Fibroblast of villous mesenchyme (primary cell): Measurements from ENCODE around the gene NPIPB4. TPM values are rescaled to one million over a fixed set of nuclear protein-coding genes. Genes with fewer than 3 reads are reported as not detected.
A peak's percentile ranks its signal among the peaks of the same experiment; 100 is the strongest.
"Not testable (repeated sequence)": the region's sequence is repeated elsewhere in the genome, so short reads cannot be mapped to it uniquely, and the experiment has no call there.

Experiments
- DNase-seq: peaks from one replicate; pipeline ENCODE4 v3.0.0-alpha.2; 2010; ENCODE audit warnings: low read depth
- H3K4me3 ChIP-seq: 2 replicates; pipeline ENCODE4 v1.5.1; 2011; ENCODE audit warnings: low read depth, mild to moderate bottlenecking, low read length
- CTCF ChIP-seq: IDR thresholded peaks from 2 replicates; pipeline ENCODE4 v1.5.1; 2012; ENCODE audit warnings: low read depth, mild to moderate bottlenecking, low read length; ENCODE audit not compliant: insufficient read depth
- small RNA-seq: library from RNA; depleted of rRNA; stranded (forward); fragments of <200 nt; gene quantifications from one replicate; pipeline ENCODE3, GENCODE V24; 2012
- total RNA-seq: library from RNA; depleted of rRNA; stranded (reverse); fragments of >200 nt; gene quantifications from 2 replicates; pipeline ENCODE4 v1.2.3, GENCODE V29; 2012

NPIPB4 gene
- total RNA-seq, 1 donor, result 48.8 TPM

- peak; percentile 52 for DNase-seq
- not testable (repeated sequence) for H3K4me3 ChIP-seq
- TF ChIP-seq CTCF, result peak; percentile 47
Measured at GRCh38 chr16:21801538-21802374, 55.8 kb downstream of the NPIPB4 start.

- not testable (repeated sequence) for DNase-seq, H3K4me3 ChIP-seq
Measured at GRCh38 chr16:21798601-21799000, 59.0 kb downstream of the NPIPB4 start.

DNA sequence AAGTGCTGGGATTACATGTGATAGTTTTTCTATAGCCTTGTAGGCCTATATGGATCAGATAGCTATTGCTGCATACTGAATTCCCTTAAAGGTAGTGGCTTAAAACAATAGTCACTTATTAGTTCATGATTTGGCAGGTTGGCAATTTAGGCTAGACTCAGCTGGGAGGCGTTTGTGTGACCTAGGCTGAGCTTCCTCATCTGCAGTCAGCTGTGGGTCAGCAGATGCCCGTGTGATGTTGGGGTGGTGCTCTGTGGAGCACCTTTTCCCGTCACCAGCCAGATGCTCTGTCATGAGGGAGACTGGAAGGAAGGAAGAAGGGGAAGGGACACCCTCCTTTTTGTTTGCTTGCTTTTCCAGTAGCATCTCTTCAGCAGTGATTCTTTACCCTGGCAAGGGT is 64.2 kb downstream of the NPIPB4 start:
- not testable (repeated sequence) for H3K4me3 ChIP-seq, DNase-seq

DNA sequence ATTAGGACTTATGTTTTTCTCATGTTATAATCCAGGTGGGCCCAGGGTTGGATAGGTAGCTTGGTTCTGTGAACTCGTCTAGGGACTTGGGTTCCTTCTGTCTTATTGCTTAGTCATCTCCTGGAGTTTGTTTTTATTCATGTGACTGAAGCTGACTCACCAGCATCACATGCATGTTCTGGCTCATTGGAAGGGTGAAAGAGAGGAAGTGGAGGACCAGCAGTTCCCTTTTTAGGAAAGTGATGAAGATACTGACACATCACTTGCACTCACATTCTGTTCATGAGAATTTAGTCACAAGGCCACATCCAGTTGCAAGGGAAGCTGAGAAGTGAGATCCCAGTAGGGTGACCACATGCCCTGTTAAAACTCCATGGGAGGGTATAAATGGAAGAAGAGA is 67.0 kb downstream of the NPIPB4 start:
- not testable (repeated sequence) for H3K4me3 ChIP-seq, DNase-seq

Small RNA genes within 50 kb of the gene (small RNA-seq; reads per million reads assigned to genes)
- gene AC092375.3, result not detected

Other genes starting within 250 kb of the NPIPB4 start
- under 0.01 TPM in 1 of 2 replicates, not detected in the other for gene IGSF6, start 205.1 kb downstream of the NPIPB4 start, total RNA-seq
- under 0.01 TPM in 2 replicates for gene OTOA, start 193.8 kb downstream of the NPIPB4 start, total RNA-seq
- 148 and 225 TPM in 2 replicates for gene UQCRC2, start 95.6 kb upstream of the NPIPB4 start, total RNA-seq
- not detected in 2 replicates for gene PDZD9, start 143.4 kb upstream of the NPIPB4 start, total RNA-seq
- 18.4 and 19.0 TPM in 2 replicates for gene MOSMO, start 150.4 kb upstream of the NPIPB4 start, total RNA-seq
- gene VWA3A, start 234.8 kb upstream of the NPIPB4 start, total RNA-seq, result under 0.01 TPM in 2 replicates